ENCODE data around the gene SPAG9.

Gene SPAG9

GRCh38 chr17:50946891-50947781 is 173.5 kb downstream of the SPAG9 start:
- TF ChIP-seq CTCF (IDR thresholded peaks at IDR 0.05) (no peak), ZFX (IDR thresholded peaks at IDR 0.05; ENCODE audit: borderline replicate concordance) (no peak)
- peak overlapping the region; percentile 99 for H3K27ac ChIP-seq

- H3K27ac ChIP-seq = peak overlapping the region; percentile 99
- no peak for TF ChIP-seq CTCF (IDR thresholded peaks at IDR 0.05)
- TF ChIP-seq ZFX (IDR thresholded peaks at IDR 0.05; ENCODE audit: borderline replicate concordance) = no peak
Observed at GRCh38 chr17:50946223-50946890, 174.3 kb downstream of the SPAG9 start.

- peak overlapping the region; percentile 99 for H3K27ac ChIP-seq
- no peak for TF ChIP-seq ZFX (IDR thresholded peaks at IDR 0.05; ENCODE audit: borderline replicate concordance)
- TF ChIP-seq CTCF (IDR thresholded peaks at IDR 0.05) = no peak
Observed at GRCh38 chr17:50945779-50946222, 174.9 kb downstream of the SPAG9 start.

- TF ChIP-seq CTCF (IDR thresholded peaks at IDR 0.05) = no peak
- no peak for TF ChIP-seq ZFX (IDR thresholded peaks at IDR 0.05; ENCODE audit: borderline replicate concordance)
- H3K27ac ChIP-seq = peak overlapping the region; percentile 99
Observed at GRCh38 chr17:50944902-50945720, 175.6 kb downstream of the SPAG9 start.

GRCh38 chr17:50944054-50944901 is 176.4 kb downstream of the SPAG9 start:
- peak overlapping the region; percentile 99 for H3K27ac ChIP-seq
- TF ChIP-seq ZFX (IDR thresholded peaks at IDR 0.05; ENCODE audit: borderline replicate concordance) (no peak), CTCF (IDR thresholded peaks at IDR 0.05) (no peak)

GRCh38 chr17:50943575-50943933 is 177.1 kb downstream of the SPAG9 start:
- peak overlapping the region; percentile 99 for H3K27ac ChIP-seq
- no peak for TF ChIP-seq CTCF (IDR thresholded peaks at IDR 0.05)
- no peak for TF ChIP-seq ZFX (IDR thresholded peaks at IDR 0.05; ENCODE audit: borderline replicate concordance)

GRCh38 chr17:50941676-50942048 is 179.0 kb downstream of the SPAG9 start:
- peak overlapping the region; percentile 99 for H3K27ac ChIP-seq
